IMR-90 (cell line): Measurements from ENCODE around the gene KCNJ10.

Experiments used
- BHLHE40 ChIP-seq: fragments of 150-350 bp; IDR thresholded peaks from 2 replicates; pipeline ENCODE4 v1.6.1; 2016; ENCODE audit warnings: mild to moderate bottlenecking, low read depth, low read length
- CEBPB ChIP-seq: IDR thresholded peaks from 2 replicates; pipeline ENCODE4 v1.6.1; 2012; ENCODE audit warnings: low read depth, low read length, improper control_type of control experiment
- CHD1 ChIP-seq: IDR thresholded peaks from 2 replicates; pipeline ENCODE4 v1.6.1; 2012; ENCODE audit warnings: low read depth, low read length, improper control_type of control experiment
- CTCF ChIP-seq: conservative IDR thresholded peaks from 2 replicates; pipeline ENCODE4 v1.5.1; 2012; ENCODE audit warnings: mild to moderate bottlenecking, low read depth, low read length, improper control_type of control experiment
- FOS ChIP-seq: fragments of 150-350 bp; IDR thresholded peaks from 2 replicates; pipeline ENCODE4 v1.6.1; 2016; ENCODE audit warnings: low read depth, low read length
- MAFK ChIP-seq: IDR thresholded peaks from 2 replicates; pipeline ENCODE4 v1.6.1; 2012; ENCODE audit warnings: low read depth, low read length, improper control_type of control experiment
- MXI1 ChIP-seq: IDR thresholded peaks from 2 replicates; pipeline ENCODE4 v1.6.1; 2012; ENCODE audit warnings: low read depth, mild to moderate bottlenecking, low read length, moderate library complexity, borderline replicate concordance
- NFE2L2 ChIP-seq: fragments of 150-350 bp; IDR thresholded peaks from 2 replicates; pipeline ENCODE4 v1.6.1; 2016; ENCODE audit warnings: low read depth, mild to moderate bottlenecking, low read length
- POLR2A ChIP-seq: IDR thresholded peaks from 2 replicates; pipeline ENCODE4 v1.6.1; 2012; ENCODE audit warnings: mild to moderate bottlenecking, low read depth, low read length
- RAD21 ChIP-seq: IDR thresholded peaks from 2 replicates; pipeline ENCODE4 v1.6.1; 2012; ENCODE audit warnings: low read length, improper control_type of control experiment
- RCOR1 ChIP-seq: IDR thresholded peaks from 2 replicates; pipeline ENCODE4 v1.6.1; 2012; ENCODE audit warnings: mild to moderate bottlenecking, low read length, improper control_type of control experiment; ENCODE audit not compliant: insufficient replicate concordance
- RFX5 ChIP-seq: IDR thresholded peaks from 2 replicates; pipeline ENCODE4 v1.8.0; 2012; ENCODE audit warnings: low read depth, mild to moderate bottlenecking, low read length, moderate library complexity
- SMC3 ChIP-seq: fragments of 150-350 bp; IDR thresholded peaks from 2 replicates; pipeline ENCODE4 v1.6.1; 2016; ENCODE audit warnings: low read depth, mild to moderate bottlenecking, antibody characterized with exemption, low read length, moderate library complexity
- USF2 ChIP-seq: fragments of 150-350 bp; IDR thresholded peaks from 2 replicates; pipeline ENCODE4 v1.6.1; 2017; ENCODE audit warnings: mild to moderate bottlenecking, antibody characterized with exemption, low read length, low read depth

- TF ChIP-seq FOS (no peak), CTCF (no peak), CEBPB (no peak), USF2 (no peak), POLR2A (no peak), MAFK (no peak), SMC3 (no peak), BHLHE40 (no peak), MXI1 (no peak), RFX5 (no peak), RCOR1 (no peak), CHD1 (no peak), NFE2L2 (no peak), RAD21 (no peak)
These were observed 29.0 kb upstream of the KCNJ10 start for GRCh38 chr1:160098852-160099561.
